Anterior cingulate cortex (tissue), 58 donors: ENCODE data around the gene NXPH3.

Experiments used
- DNase-seq, 58 donors: peaks; one replicate each; lab custom pipeline; 2025; lab: John Stamatoyannopoulos, UW

The NXPH3 gene

GRCh38 chr17:49574323-49574781 lies 1.3 kb upstream of the NXPH3 start:
- peak in 38 of 58 donors; percentile 10 to 74 (median 46) for DNase-seq

GRCh38 chr17:49574945-49575678 lies 559 bp upstream of the NXPH3 start:
- peak in 3 of 58 donors; percentile 19 to 74 (median 57) for DNase-seq

- DNase-seq, result peak in 14 of 58 donors; percentile 8 to 61 (median 34)
Measured at GRCh38 chr17:49576088-49576916, 631 bp downstream of the NXPH3 start.

- no peak for DNase-seq
Measured at GRCh38 chr17:49576917-49577649, 1.4 kb downstream of the NXPH3 start.

DNA sequence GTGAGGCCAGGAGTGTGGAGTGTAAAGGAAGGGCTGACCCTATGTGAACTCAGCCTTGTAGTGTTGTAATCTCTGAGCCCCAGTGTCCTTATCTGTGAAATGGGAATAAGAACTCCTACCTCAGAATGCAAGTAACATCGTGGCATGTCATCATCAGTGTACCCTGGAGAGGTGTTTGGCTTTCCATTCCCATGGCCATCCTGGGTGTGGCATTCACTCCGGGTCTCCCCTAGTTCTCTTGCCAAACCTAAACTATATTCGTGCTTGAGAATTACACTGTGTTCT lies 1.9 kb downstream of the NXPH3 start:
- no peak for DNase-seq

- DNase-seq, result no peak
Measured at GRCh38 chr17:49577963-49578362, 2.3 kb downstream of the NXPH3 start.

- no peak for DNase-seq
Measured at GRCh38 chr17:49578414-49578813, 2.7 kb downstream of the NXPH3 start.

- DNase-seq, result no peak
Measured at GRCh38 chr17:49578952-49579500, 3.4 kb downstream of the NXPH3 start.

- DNase-seq, result no peak
Measured at GRCh38 chr17:49579522-49579921, 3.9 kb downstream of the NXPH3 start.

DNA sequence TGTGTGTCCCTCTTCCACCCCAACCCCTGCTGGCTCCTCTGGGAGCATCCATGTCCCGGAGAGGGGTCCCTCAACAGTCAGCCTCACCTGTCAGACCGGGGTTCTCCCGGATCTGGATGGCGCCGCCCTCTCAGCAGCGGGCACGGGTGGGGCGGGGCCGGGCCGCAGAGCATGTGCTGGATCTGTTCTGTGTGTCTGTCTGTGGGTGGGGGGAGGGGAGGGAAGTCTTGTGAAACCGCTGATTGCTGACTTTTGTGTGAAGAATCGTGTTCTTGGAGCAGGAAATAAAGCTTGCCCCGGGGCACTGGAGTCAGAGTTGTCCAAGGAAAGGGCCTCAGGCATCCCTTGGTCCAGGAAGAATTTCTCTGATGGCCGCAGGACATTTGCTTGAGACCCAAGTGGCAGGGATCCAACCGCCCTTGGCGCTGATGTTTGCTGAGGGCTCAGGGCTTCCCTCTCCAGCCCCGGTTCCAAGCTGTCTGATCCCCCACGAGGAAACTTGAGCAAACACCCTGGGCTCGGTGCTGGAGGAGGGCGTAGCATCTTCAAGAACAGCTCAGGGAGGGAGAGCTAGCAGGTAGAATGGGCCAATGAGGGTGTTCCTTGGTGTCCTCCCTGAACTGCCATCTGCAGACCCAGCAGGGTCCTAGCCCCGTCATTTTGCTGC lies 4.5 kb downstream of the NXPH3 start:
- no peak for DNase-seq

GRCh38 chr17:49580981-49581647 lies 5.4 kb downstream of the NXPH3 start:
- no peak for DNase-seq

DNA sequence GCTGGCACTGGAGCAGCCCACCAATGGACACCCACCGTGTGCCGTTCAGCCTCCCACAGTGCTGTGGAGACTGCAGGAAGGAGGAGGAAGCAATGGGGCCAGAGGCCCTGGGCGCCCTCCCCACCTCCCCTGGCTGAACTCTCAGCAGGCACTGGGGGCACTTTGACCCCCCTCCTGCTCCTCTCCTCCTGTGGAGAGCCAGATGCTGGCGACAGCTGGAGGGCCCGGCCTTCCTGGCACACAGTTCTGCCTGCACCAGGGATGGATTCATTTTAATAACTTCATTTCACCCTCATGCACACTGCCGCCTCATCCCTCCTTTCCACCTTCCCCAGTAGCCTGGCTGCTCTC lies 6.0 kb downstream of the NXPH3 start:
- no peak for DNase-seq

- no peak for DNase-seq
Measured at GRCh38 chr17:49582055-49582722, 6.5 kb downstream of the NXPH3 start.

DNA sequence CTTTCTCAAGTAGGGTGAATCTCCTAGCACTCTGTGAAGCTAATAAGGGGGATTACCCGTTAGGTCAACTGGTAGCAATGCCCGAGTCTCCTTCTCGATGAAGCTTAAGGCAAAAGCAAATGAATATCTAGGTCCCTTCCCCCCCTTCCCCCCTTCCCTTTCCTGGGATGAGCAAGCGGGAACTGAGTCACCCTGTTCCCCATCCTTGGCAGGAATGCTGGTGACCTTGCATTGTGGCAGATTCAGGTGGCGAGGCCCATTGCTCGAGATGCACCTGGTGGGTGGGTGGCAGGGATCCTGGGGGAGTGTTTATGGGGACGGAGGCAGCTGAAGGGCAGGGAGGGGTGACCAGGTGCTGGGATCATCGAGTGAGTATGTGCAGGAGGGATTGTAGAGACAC lies 7.1 kb downstream of the NXPH3 start:
- DNase-seq, result no peak

GRCh38 chr17:49583226-49583625 lies 7.6 kb downstream of the NXPH3 start:
- DNase-seq, result no peak

- DNase-seq, result no peak
Measured at GRCh38 chr17:49583889-49584288, 8.2 kb downstream of the NXPH3 start.

DNA sequence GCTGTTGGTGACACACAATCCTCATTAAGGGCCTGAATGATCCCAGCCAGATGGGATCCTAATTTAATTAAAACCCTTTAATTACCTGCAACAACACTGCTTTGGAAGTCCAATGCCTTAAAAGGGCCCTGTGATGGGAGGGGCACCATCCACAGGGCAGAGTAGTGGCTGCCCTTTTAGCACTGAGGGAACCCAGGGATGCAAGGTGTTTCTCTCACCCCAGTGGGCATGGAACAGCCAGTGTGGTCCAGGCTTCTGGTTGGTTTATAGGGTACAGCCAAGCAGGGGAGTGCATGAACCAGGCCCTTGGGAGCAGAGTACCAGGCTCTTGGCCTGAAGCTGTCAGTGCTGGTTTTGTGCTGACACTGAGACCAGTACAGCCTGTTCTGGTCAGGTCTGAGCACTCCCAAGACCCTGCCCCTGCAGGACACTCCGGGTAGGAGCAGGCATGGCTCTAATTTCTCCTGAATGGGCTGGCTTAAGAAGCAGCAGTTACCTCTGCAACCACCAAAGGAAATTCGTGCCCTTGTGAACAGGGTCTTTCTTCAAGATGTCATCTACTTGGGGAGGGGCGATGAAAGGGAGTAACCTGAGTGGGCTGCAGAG lies 9.9 kb downstream of the NXPH3 start:
- DNase-seq, result no peak

DNA sequence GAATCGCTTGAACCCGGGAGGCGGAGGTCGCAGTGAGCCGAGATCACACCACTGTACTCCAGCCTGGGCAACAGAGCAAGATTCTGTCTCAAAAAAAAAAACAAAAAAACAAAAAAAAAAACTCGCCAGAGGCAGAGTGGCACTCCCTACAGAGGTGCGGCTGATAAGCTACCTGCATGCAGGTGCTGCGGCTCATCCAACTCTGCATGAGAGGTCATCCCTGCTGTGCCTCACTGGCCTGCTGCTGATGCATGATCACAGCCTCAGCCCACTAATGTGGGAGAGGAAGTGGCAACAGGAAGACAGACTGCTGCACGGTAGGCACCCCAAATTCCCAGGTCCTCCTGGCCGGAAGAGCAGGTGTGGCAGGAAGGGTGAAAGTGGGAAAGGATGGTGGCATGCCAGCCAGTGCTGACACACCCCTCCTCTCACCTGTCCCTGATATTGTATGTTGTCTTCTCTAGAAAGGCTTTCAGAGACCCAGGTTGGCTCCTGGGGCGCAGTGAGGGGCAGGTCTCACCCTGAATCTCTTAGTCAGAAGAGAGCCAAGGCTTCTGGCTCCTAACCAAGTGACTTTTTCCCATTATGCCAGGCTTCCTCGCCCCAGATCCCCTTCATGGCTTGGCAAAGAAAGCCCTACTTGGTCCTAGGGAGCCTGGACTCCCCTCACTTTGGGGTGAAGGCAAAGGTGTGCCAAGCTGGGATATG lies 11.8 kb downstream of the NXPH3 start:
- DNase-seq, result no peak
